K562 treated with DMSO at 1 percent for 12 hours (cell line): Measurements from ENCODE around the gene RSBN1L. TPM values are rescaled to one million over a fixed set of nuclear protein-coding genes. Genes with fewer than 3 reads are reported as not detected.

Source experiments
- total RNA-seq: library from RNA; unstranded; fragments of 300-600 nt; gene quantifications from 2 replicates; pipeline ENCODE4 v1.2.3, GENCODE V29; 2022; ENCODE audit not compliant: insufficient read depth

The RSBN1L gene
- total RNA-seq: 9.4 and 21.6 TPM in 2 replicates

DNA sequence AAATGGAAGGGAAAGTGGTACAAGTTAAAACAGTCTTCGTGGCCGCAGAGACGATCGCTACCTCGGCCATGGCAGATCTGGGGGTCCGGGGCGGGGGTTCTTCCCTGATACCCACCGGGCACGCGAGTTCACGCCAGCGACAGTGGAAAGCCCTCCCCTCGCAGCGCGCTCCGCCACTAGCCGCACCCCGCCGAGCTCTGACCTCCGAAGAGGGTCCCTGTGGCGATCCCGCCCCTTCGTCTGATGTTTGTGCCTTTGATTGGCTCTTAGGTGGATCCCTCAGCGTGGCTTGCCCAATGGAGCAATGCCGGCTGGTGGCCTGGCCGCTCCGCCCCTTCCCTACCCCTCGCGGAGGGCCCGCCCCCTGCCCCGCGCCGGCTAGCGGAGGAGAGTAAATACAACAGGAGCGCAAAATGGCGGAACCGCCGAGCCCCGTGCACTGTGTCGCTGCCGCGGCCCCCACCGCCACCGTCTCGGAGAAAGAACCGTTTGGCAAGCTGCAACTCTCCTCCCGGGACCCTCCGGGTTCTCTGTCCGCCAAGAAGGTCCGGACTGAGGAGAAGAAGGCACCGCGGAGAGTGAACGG lies at the start of gene RSBN1L:
Gene RSBN1L, plus strand, starts transcription at position 403 of the 586 bp plus-strand sequence. Its CDS starts 11 bp downstream, at position 414.

DNA sequence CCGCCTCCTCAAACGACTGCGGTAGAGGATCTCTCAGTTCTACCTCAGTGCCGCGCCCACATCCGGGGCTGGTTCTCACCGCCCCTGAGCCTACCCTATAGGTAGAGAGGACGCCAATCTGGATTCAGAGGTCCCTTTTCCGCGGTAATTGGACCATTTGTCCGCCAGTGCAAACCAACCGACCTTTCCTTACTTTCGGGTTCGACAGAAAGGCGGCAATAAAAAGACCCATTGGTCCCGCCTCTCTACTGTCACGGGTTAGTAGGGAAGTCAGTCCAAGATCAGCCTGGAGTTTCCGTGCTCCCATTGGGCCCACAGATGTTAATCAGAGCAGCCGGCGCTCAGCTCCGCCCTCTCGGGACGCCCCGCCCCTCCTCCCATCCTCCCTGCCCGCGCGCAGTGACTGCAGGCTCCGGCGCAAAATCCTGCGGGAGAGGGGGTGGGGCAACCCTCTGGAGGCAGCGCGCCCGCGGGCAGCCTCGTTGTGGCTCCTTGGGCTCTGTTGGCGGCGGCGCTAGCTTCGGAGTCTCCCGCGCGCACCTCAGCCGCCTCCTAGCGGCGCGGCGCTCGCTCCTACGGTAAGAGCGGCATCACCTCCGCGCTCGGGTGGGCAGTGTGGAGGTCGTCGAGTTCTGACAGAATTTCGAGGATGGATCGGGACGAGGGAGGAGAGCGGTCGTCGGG lies 102.3 kb downstream of the RSBN1L start, which contains the start of the genes PHTF2 and TMEM60:
Gene PHTF2, plus strand, starts transcription at position 380 of the 684 bp plus-strand sequence.
Gene TMEM60, minus strand, starts transcription at position 41 of the 684 bp plus-strand sequence. CDS start 4,061 bp downstream, outside the sequence.

Other genes with a start within 250 kb of the RSBN1L start
- gene PTPN12, start 159.2 kb upstream of the RSBN1L start, total RNA-seq: 17.9 and 46.4 TPM in 2 replicates
- gene TMEM60, start 102.0 kb downstream of the RSBN1L start, total RNA-seq: 42.0 and 62.6 TPM in 2 replicates
- 11.8 and 27.5 TPM in 2 replicates for gene PHTF2, start 102.3 kb downstream of the RSBN1L start, total RNA-seq